Erythroblast (primary cell): ENCODE data around the gene FCHO1.

ENCODE experiments used
- GATA1 ChIP-seq: IDR thresholded peaks from 2 replicates; pipeline ENCODE4 v1.6.1; 2011; ENCODE audit warnings: low read depth, mild to moderate bottlenecking, control low read depth, low read length, moderate library complexity
- POLR2A ChIP-seq: IDR thresholded peaks from 2 replicates; pipeline ENCODE4 v1.6.1; 2011; ENCODE audit warnings: mild to moderate bottlenecking, low read length

DNA sequence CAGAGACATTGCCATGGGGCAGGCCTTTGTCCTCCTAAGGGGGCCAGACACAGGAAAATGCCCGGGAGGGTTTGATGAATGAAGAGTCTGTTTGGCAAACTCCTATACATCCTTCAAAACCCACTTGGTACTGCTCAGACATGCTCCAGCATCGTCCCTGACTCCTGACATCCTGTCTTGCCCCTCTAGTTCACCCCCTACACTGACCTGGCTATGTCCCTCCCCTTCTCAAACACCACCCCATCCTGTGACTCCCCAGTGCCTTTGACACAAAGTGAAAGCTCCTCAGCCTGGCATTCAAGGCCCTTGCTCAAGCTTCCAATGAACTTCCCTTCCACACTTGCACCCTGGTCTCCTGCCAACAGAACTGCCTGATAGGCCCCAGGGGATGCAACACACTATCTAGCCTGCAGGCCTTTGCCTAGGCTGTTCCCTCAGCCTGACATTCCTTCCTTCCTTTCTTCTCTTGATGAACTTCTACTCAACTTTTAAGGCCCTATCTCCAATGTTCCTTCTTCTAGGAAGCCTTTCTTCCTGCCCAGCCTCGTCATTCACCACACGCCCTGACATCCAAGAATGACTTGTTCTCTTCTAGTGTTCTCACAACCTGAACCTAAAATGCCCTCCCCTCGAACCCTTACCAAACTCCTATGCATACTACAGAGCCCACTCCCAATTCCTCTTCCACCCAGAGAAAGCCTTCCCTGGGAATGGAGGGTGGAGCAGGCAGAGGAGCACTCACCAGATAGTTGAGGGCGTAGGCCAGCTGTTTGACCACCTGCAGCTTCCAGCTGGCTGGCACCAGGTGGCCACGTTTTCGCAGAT, 84.1 kb downstream of the FCHO1 start:
- TF ChIP-seq POLR2A (no peak), GATA1 (no peak)
